Measurements from ENCODE around the gene AOX1.
A peak's percentile ranks its signal among the peaks of the same experiment; 100 is the strongest.
"Not testable (repeated sequence)": the region's sequence is repeated elsewhere in the genome, so short reads cannot be mapped to it uniquely, and the experiment has no call there.

AOX1 gene

GRCh38 chr2:200708943-200709342 lies 123.1 kb downstream of the AOX1 start:
- no peak for TF ChIP-seq ZFX (IDR thresholded peaks at IDR 0.05)
- TF ChIP-seq CTCF (conservative IDR thresholded peaks at IDR 0.05): no peak
- no peak overlapping the region for H3K27ac ChIP-seq

DNA sequence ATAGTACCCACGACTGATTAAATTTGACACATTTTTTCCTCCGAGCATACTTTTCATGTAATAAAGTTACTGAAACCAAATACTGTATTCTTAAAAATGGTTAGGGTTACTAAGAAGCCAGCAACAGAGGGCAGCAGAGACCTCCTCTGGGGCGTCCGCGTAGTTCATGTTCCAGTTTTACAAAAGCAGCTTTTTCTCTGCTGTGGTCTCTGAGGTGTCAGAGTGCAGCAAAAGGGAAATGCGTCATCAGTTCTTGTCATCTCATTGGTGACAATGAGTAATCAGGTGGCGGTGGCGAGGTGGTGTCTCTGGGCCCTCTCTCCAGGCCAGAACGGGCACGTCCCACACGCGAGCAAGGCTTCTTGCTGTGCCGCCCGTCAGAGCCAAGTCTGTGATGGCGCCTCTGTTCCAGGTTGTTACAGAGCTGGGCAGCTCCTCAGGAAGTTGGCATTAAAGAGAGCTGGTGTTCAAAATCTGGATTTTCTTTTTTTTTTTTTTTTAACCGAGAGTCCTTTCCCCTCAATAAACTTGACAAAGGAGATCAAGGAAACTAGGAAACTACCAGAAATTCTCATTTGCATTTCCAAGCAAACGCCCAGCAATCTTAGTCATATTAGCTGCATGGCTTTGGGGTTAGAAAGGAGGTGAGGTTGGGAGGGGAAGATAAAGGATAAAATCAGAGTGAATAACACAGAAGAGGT lies 127.3 kb downstream of the AOX1 start:
- peak overlapping the region; percentile 54 for H3K27ac ChIP-seq
- TF ChIP-seq ZFX (IDR thresholded peaks at IDR 0.05) (peak; percentile 15; the same call in 1 of the 2 replicates), CTCF (conservative IDR thresholded peaks at IDR 0.05) (peak; percentile 89)

DNA sequence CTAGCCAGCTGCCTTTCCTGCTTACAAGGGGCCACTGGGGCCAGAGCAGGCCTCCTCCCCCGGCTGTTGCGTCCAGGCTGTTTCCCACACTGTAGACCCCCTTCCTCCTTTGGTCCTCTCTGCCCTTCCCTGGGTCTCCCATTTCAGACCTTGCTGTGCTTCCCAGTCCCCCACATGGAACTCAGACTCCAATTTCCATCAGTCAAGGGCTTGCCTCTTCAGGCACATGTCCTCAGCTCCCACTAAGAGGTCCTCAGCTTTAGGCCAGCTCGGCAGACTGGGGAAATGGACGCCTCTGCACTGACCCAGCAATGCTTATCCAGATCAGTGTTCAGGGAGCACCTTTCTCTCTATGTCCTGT lies 127.9 kb downstream of the AOX1 start:
- H3K27ac ChIP-seq: peak overlapping the region; percentile 54
- TF ChIP-seq ZFX (IDR thresholded peaks at IDR 0.05) (no peak), CTCF (conservative IDR thresholded peaks at IDR 0.05) (no peak)

- H3K27ac ChIP-seq: not testable (repeated sequence)
Measured at GRCh38 chr2:200715014-200715413, 129.2 kb downstream of the AOX1 start.

GRCh38 chr2:200716386-200716785 lies 130.6 kb downstream of the AOX1 start:
- no peak overlapping the region for H3K27ac ChIP-seq

More at GRCh38 chr2:200716386-200716785, 130.6 kb downstream of the AOX1 start:
- no peak for TF ChIP-seq CTCF (conservative IDR thresholded peaks at IDR 0.05)
- TF ChIP-seq ZFX (IDR thresholded peaks at IDR 0.05): no peak
